22Rv1 (cell line): ENCODE data around the gene AKR1C3.

Experiments
- H3K27ac ChIP-seq: fragments of 450-650 bp; 2 replicates; pipeline ENCODE4 v1.5.1; 2017
- ZFX ChIP-seq: fragments of 450-650 bp; IDR thresholded peaks from 2 replicates; pipeline ENCODE4 v1.6.1; 2017; ENCODE audit warnings: antibody characterized with exemption, borderline replicate concordance
- TF ChIP-seq, protein P1 (sequence below): fragments of 450-650 bp; IDR thresholded peaks from 2 replicates; pipeline ENCODE4 v1.5.1; 2017; ENCODE audit warnings: mild to moderate bottlenecking

AKR1C3 gene

DNA sequence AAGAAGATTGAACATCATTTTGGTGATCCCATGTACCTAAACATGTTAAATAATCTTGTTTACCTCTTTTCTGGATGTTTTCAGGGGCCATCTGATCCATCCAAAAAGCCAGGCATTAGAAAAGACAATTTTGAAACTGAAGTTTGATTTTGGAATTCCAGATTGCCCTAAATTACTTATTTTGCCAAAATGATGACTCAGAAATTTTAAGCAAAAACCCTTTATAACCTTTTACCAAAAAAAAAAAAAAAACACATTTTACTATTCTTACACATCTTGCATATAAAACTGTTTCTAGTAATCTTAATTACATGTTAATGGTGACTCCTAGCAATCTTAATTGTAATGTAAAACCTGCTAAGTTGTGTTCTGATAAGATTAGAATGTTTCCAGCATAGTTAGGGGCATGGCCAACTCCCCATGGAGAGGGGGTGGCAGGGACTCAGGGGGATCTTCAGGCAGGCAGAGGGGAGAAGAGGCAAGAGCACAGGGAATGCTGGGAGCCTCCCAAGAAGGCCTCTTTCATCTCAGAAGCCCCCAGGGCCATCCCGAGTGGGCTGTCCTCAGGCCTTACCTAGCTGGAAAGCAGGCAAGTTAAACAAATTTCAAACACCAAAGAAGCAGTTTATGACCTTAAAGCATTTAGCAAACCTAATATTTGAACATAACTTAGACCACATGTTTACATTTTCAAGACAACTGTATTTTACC is 25.8 kb upstream of the AKR1C3 start:
- TF ChIP-seq, protein P1, sequence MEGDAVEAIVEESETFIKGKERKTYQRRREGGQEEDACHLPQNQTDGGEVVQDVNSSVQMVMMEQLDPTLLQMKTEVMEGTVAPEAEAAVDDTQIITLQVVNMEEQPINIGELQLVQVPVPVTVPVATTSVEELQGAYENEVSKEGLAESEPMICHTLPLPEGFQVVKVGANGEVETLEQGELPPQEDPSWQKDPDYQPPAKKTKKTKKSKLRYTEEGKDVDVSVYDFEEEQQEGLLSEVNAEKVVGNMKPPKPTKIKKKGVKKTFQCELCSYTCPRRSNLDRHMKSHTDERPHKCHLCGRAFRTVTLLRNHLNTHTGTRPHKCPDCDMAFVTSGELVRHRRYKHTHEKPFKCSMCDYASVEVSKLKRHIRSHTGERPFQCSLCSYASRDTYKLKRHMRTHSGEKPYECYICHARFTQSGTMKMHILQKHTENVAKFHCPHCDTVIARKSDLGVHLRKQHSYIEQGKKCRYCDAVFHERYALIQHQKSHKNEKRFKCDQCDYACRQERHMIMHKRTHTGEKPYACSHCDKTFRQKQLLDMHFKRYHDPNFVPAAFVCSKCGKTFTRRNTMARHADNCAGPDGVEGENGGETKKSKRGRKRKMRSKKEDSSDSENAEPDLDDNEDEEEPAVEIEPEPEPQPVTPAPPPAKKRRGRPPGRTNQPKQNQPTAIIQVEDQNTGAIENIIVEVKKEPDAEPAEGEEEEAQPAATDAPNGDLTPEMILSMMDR, result no peak
- TF ChIP-seq ZFX, result no peak
- H3K27ac ChIP-seq, result no peak overlapping the region

- TF ChIP-seq, protein P1, result no peak
- no peak for TF ChIP-seq ZFX
- H3K27ac ChIP-seq, result peak overlapping the region; percentile 47; the same call in 1 of the 2 replicates
Observed at GRCh38 chr10:5070648-5071410, 23.4 kb upstream of the AKR1C3 start.

DNA sequence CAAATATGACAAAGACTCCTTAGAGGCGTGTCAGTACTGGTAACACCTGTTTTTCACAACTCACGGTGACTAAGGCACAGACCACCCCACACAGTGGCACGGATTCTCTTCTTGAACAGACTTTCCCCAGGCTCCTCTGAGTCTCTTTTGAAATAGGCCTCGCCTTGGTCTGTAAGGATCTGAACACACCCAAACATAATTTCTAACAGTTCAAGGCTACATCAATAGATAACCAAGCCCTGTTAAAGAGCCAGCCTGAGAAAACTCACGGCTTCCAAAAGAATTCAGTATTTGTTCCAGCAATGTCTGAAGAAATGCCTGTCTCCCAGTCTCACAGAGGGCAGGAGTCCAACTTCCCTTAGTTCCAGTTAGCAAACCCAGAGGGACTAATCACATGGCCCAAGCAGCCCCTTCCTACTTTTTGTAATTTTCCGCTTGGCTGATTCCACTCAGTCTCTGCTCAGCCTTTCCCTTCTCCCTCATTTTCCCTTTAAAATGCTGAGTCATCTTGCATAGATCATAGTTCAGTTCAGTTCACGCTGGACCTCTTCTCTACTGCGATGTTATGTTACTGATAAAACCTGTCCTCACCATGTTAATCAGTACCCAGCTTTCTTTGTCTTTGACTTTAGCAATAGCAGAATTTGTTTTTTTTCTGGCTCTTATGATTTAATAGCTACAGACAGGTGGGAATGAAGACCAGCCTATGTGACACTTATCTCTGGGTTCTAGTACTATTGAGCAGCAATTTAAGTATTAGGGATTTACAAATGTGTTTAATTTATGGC is 22.6 kb upstream of the AKR1C3 start:
- peak overlapping the region; percentile 47 for H3K27ac ChIP-seq
- TF ChIP-seq, protein P1, result no peak
- no peak for TF ChIP-seq ZFX

DNA sequence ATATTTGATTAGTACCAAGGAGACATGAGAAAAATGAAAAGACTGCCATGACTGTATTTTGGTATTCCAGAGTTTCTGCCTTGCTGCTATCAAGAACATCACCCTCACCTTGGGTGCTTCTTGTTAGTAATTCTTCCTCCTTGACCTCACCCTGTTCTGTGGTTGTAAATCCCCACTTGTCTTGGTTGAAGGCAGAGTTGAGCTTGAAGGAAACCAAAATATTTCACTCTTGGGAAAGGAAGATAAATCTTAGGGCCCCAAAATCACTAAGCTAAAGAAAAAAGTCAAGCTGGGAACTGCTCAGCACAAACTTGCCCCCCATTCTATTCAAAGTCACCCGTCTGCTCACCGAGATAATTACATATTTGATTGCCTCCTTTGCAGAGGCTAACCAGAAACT is 20.6 kb upstream of the AKR1C3 start:
- H3K27ac ChIP-seq, result no peak overlapping the region
- TF ChIP-seq, protein P1, result no peak
- TF ChIP-seq ZFX, result no peak

- TF ChIP-seq, protein P1, result no peak
- TF ChIP-seq ZFX, result no peak
- no peak overlapping the region for H3K27ac ChIP-seq
Observed at GRCh38 chr10:5076615-5077014, 17.6 kb upstream of the AKR1C3 start.

- H3K27ac ChIP-seq, result no peak overlapping the region
- TF ChIP-seq ZFX, result no peak
- TF ChIP-seq, protein P1, result no peak
Observed at GRCh38 chr10:5078547-5079180, 15.6 kb upstream of the AKR1C3 start.
